Ishikawa (cell line): Measurements from ENCODE around the gene PPP4R1.

Experiments used
- CEBPB ChIP-seq: IDR thresholded peaks from 2 replicates; pipeline ENCODE4 v1.6.1; 2012
- CREB1 ChIP-seq: IDR thresholded peaks from 2 replicates; pipeline ENCODE4 v1.6.1; 2012; ENCODE audit warnings: low read depth
- EGR1 ChIP-seq: IDR thresholded peaks from 2 replicates; pipeline ENCODE4 v1.6.1; 2012
- EP300 ChIP-seq: IDR thresholded peaks from 2 replicates; pipeline ENCODE4 v1.6.1; 2012; ENCODE audit warnings: borderline replicate concordance
- FOXM1 ChIP-seq: IDR thresholded peaks from 2 replicates; pipeline ENCODE4 v1.6.1; 2012; ENCODE audit warnings: low read depth, borderline replicate concordance
- MAX ChIP-seq: IDR thresholded peaks from 2 replicates; pipeline ENCODE4 v1.6.1; 2012
- NFIC ChIP-seq: IDR thresholded peaks from 2 replicates; pipeline ENCODE4 v1.6.1; 2012
- RAD21 ChIP-seq: IDR thresholded peaks from 2 replicates; pipeline ENCODE4 v1.6.1; 2012; ENCODE audit warnings: low read depth
- REST ChIP-seq: IDR thresholded peaks from 2 replicates; pipeline ENCODE4 v1.6.1; 2012; ENCODE audit warnings: low read depth, mild to moderate bottlenecking
- TCF12 ChIP-seq: IDR thresholded peaks from 2 replicates; pipeline ENCODE4 v1.6.1; 2012; ENCODE audit warnings: low read depth
- TEAD4 ChIP-seq: IDR thresholded peaks from 2 replicates; pipeline ENCODE4 v1.6.1; 2012
- USF1 ChIP-seq: IDR thresholded peaks from 2 replicates; pipeline ENCODE4 v1.6.1; 2012
- ZBTB7A ChIP-seq: IDR thresholded peaks from 2 replicates; pipeline ENCODE4 v1.6.1; 2012; ENCODE audit warnings: low read depth

- TF ChIP-seq TEAD4 (no peak), CEBPB (no peak), MAX (no peak), EGR1 (no peak), USF1 (no peak), NFIC (0 out of 2 replicates have a peak, but pooled peaks have one; percentile 8), REST (no peak), EP300 (no peak), TCF12 (no peak), CREB1 (no peak), ZBTB7A (no peak), FOXM1 (no peak), RAD21 (no peak)
Measured at GRCh38 chr18:9647496-9648323, 33.4 kb upstream of the PPP4R1 start.
